ENCODE measurements around the gene TTC28. TPM values are rescaled to one million over a fixed set of nuclear protein-coding genes. Genes with fewer than 3 reads are reported as not detected.
A peak's percentile ranks its signal among the peaks of the same experiment; 100 is the strongest.

TTC28 gene
- total RNA-seq, 1 donor from 2014 or later = 46.2 TPM

- Mint-ChIP-seq H3K9me3 (no peaks in the 10 kb centered on the region), H3K4me3 (no peak overlapping the region), H3K27me3 (ENCODE audit: insufficient read depth, low read depth) (no peaks in the 10 kb centered on the region), H3K4me1 (peaks cover 11% of the 10 kb centered on the region), H3K36me3 (peaks cover 36% of the 10 kb centered on the region), H3K27ac (peak overlapping the region; percentile 14)
- H3K79me2 ChIP-seq (ENCODE audit: low read depth) = no peaks in the 10 kb centered on the region
- no peak overlapping the region for H3K27ac ChIP-seq
- no peak overlapping the region for H2AFZ ChIP-seq (replicated peaks)
- H3K9me3 ChIP-seq (ENCODE audit: low read depth) = no peaks in the 10 kb centered on the region
- no peak overlapping the region for H3K9ac ChIP-seq
- H3K27me3 ChIP-seq = no peaks in the 10 kb centered on the region
- H3F3A ChIP-seq (ENCODE audit: low read depth) = peaks cover 15% of the 10 kb centered on the region
- no peak for DNase-seq (ENCODE audit: low spot score)
- TF ChIP-seq EZH2phosphoT487 (IDR thresholded peaks at IDR 0.05) (no peak), CTCF (IDR thresholded peaks at IDR 0.05) (no peak), EZH2 (IDR thresholded peaks at IDR 0.05) (no peak)
- H3K4me3 ChIP-seq = no peak overlapping the region
- peaks cover 10% of the 10 kb centered on the region for H3K4me1 ChIP-seq
- no peak overlapping the region for H3K4me2 ChIP-seq
- H3K36me3 ChIP-seq = no peaks in the 10 kb centered on the region
- peaks cover 12% of the 10 kb centered on the region for H4K20me1 ChIP-seq (ENCODE audit: low read depth)
These were observed 696.9 kb downstream of the TTC28 start for GRCh38 chr22:27982630-27983180.

- Histone ChIP-seq H3K4me2 (no peak overlapping the region), H3K79me2 (ENCODE audit: low read depth) (no peaks in the 10 kb centered on the region), H4K20me1 (ENCODE audit: low read depth) (peaks cover 12% of the 10 kb centered on the region), H3K9me3 (ENCODE audit: low read depth) (no peaks in the 10 kb centered on the region), H3K27me3 (no peaks in the 10 kb centered on the region), H3K4me1 (peaks cover 10% of the 10 kb centered on the region), H3F3A (ENCODE audit: low read depth) (peaks cover 15% of the 10 kb centered on the region), H3K9ac (no peak overlapping the region), H3K36me3 (no peaks in the 10 kb centered on the region), H2AFZ (replicated peaks) (no peak overlapping the region), H3K4me3 (no peak overlapping the region), H3K27ac (no peak overlapping the region)
- Mint-ChIP-seq H3K27me3 (ENCODE audit: insufficient read depth, low read depth) (no peaks in the 10 kb centered on the region), H3K4me3 (no peak overlapping the region), H3K4me1 (peaks cover 11% of the 10 kb centered on the region), H3K9me3 (no peaks in the 10 kb centered on the region), H3K36me3 (peaks cover 36% of the 10 kb centered on the region), H3K27ac (peak overlapping the region; percentile 14)
- TF ChIP-seq EZH2phosphoT487 (IDR thresholded peaks at IDR 0.05) (no peak), CTCF (IDR thresholded peaks at IDR 0.05) (no peak), EZH2 (IDR thresholded peaks at IDR 0.05) (no peak)
- DNase-seq (ENCODE audit: low spot score) = no peak
These were observed 697.5 kb downstream of the TTC28 start for GRCh38 chr22:27982106-27982505.

GRCh38 chr22:27980424-27981148, 699.1 kb downstream of the TTC28 start:
- Histone ChIP-seq H3K36me3 (no peaks in the 10 kb centered on the region), H3K27me3 (no peaks in the 10 kb centered on the region), H3K9me3 (ENCODE audit: low read depth) (no peaks in the 10 kb centered on the region), H3K79me2 (ENCODE audit: low read depth) (peaks cover 8% of the 10 kb centered on the region), H3K4me3 (no peak overlapping the region), H3K9ac (no peak overlapping the region), H4K20me1 (ENCODE audit: low read depth) (peaks cover 12% of the 10 kb centered on the region), H3K27ac (no peak overlapping the region), H3F3A (ENCODE audit: low read depth) (peaks cover 17% of the 10 kb centered on the region), H2AFZ (replicated peaks) (no peak overlapping the region), H3K4me1 (peaks cover 16% of the 10 kb centered on the region), H3K4me2 (peak overlapping the region; percentile 24)
- H3K4me3 Mint-ChIP-seq = no peak overlapping the region
- no peak overlapping the region for H3K27ac Mint-ChIP-seq
- peaks cover 14% of the 10 kb centered on the region for H3K4me1 Mint-ChIP-seq
- TF ChIP-seq EZH2phosphoT487 (IDR thresholded peaks at IDR 0.05) = no peak
- no peak for TF ChIP-seq CTCF (IDR thresholded peaks at IDR 0.05)
- no peak for TF ChIP-seq EZH2 (IDR thresholded peaks at IDR 0.05)
- no peaks in the 10 kb centered on the region for H3K27me3 Mint-ChIP-seq (ENCODE audit: insufficient read depth, low read depth)
- peak; percentile 59 for DNase-seq (ENCODE audit: low spot score)
- H3K36me3 Mint-ChIP-seq = peaks cover 26% of the 10 kb centered on the region
- no peaks in the 10 kb centered on the region for H3K9me3 Mint-ChIP-seq
